Subcutaneous abdominal adipose tissue (tissue), 5 donors: ENCODE measurements around the gene EFNA5.

ENCODE experiments used
- H3K27ac ChIP-seq: one replicate; pipeline ENCODE4 v1.7.0; 2013; ENCODE audit warnings: low read depth, mild to moderate bottlenecking, inconsistent platforms, low read length, moderate library complexity
- H3K27me3 ChIP-seq, 5 donors: one replicate each; pipeline ENCODE4 v1.7.0; 2013; ENCODE audit warnings: low read length in 5 of 5, inconsistent platforms in 1 of 5; ENCODE audit not compliant: control insufficient read depth in 5 of 5, insufficient read depth in 4 of 5
- H3K36me3 ChIP-seq, 5 donors: one replicate each; pipeline ENCODE4 v1.7.0; 2013; ENCODE audit warnings: low read length in 5 of 5; ENCODE audit not compliant: control insufficient read depth in 5 of 5, insufficient read depth in 5 of 5
- H3K4me1 ChIP-seq, 5 donors: one replicate each; pipeline ENCODE4 v1.7.0; 2013; ENCODE audit warnings: low read length in 5 of 5, mild to moderate bottlenecking in 3 of 5, moderate library complexity in 1 of 5; ENCODE audit not compliant: control insufficient read depth in 5 of 5, insufficient read depth in 5 of 5
- H3K4me3 ChIP-seq, 5 donors: one replicate each; pipeline ENCODE4 v1.7.0; 2013; ENCODE audit warnings: low read length in 5 of 5, low read depth in 1 of 5
- H3K9ac ChIP-seq, 5 donors: one replicate each; pipeline ENCODE4 v1.7.0; 2013; ENCODE audit warnings: low read length in 5 of 5, mild to moderate bottlenecking in 4 of 5, moderate library complexity in 3 of 5
- H3K9me3 ChIP-seq, 5 donors: one replicate each; pipeline ENCODE4 v1.7.0; 2013; ENCODE audit warnings: low read length in 5 of 5; ENCODE audit not compliant: control insufficient read depth in 5 of 5
- donor health status: healthy.
- donor health status: healthy.
- donor health status: healthy.
- donor health status: healthy.
- donor health status: healthy.

The EFNA5 gene

DNA sequence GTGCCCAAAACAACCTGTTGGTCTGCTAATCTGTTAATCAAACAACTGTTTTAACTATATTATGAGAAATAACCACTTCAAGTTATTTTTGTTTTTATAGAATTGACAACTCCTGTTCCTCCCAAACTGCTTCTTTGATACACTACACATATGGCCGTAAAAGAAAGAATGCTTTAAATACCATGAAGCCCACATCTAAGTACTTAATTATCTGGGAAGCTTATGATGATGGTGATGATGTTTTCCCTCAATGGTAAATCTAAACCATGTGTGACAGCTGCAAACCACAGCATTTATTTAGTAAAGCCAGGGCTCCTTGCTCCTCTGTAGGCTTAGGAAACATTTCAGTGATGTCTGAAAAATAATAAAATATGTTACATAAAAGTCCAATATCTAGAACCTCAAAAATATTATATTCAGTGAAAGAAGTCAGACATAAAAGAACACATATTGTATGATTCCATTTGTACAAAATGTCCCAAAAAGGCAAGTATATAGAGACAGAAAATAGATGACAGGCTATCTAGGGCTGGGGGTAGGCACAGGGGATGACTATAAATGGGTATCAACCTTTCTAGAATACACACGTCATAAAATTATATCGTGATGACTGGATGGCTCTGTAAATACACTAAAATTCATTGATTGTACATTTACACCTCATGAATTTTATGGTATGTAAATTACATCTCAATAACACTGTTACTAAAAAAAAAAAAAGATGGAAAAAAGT lies 154.1 kb downstream of the EFNA5 start:
- H3K9ac ChIP-seq, result no peak overlapping the region
- no peaks in the 10 kb centered on the region for H3K27me3 ChIP-seq
- H3K27ac ChIP-seq, result no peak overlapping the region
- H3K4me3 ChIP-seq, result no peak overlapping the region
- no peaks in the 10 kb centered on the region for H3K36me3 ChIP-seq
- no peaks in the 10 kb centered on the region for H3K9me3 ChIP-seq
- H3K4me1 ChIP-seq, result no peaks in the 10 kb centered on the region

DNA sequence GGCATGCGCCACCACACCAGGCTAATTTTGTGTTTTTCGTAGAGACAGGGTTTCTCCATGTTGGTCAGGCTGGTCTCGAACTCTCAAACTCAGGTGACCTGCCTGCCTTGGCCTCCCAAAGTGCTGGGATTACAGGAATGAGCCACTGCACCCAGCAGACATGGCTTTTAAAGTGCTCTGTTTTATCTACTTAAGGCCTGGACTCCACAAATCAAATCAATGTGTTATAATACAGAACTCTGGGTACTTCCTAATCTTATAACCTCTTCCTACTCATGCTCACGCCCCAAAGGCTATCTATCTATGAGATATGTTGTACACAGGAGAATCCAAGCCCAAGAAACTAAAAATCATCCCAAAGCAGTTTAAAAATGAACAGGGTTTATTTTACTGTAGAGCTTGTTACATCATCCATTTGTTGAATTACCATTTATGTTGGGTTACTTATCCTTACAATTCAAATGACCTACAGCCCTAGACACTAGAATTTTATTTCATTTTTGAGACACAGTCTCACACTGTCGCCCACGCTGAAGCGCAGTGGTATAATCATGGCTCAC lies 155.1 kb downstream of the EFNA5 start:
- H3K9ac ChIP-seq, result no peak overlapping the region
- H3K4me1 ChIP-seq, result no peaks in the 10 kb centered on the region
- no peak overlapping the region for H3K4me3 ChIP-seq
- no peak overlapping the region for H3K27ac ChIP-seq
- H3K9me3 ChIP-seq, result no peaks in the 10 kb centered on the region
- no peaks in the 10 kb centered on the region for H3K27me3 ChIP-seq
- H3K36me3 ChIP-seq, result no peaks in the 10 kb centered on the region

DNA sequence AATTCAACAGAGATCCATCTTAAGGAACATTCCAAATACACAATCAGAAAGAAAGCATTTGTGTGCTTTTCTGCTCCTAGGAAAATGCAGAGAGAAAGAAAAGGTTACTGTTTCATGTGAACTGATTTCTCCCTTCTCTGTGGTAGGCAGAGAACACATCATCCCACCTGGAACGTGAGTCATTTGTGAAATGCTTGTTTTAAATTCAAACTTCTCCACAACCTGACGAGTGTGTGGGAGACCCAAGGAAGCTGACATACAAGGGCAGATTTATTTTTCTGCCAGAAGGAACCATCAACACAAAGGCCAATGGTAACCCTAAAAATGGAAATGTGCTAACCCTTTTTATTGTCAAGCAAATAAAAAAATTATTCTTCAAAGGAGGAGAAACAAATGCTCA lies 156.4 kb downstream of the EFNA5 start:
- H3K27ac ChIP-seq, result no peak overlapping the region
- no peaks in the 10 kb centered on the region for H3K9me3 ChIP-seq
- H3K27me3 ChIP-seq, result no peaks in the 10 kb centered on the region
- H3K4me3 ChIP-seq, result no peak overlapping the region
- no peaks in the 10 kb centered on the region for H3K4me1 ChIP-seq
- H3K9ac ChIP-seq, result no peak overlapping the region
- H3K36me3 ChIP-seq, result no peaks in the 10 kb centered on the region

DNA sequence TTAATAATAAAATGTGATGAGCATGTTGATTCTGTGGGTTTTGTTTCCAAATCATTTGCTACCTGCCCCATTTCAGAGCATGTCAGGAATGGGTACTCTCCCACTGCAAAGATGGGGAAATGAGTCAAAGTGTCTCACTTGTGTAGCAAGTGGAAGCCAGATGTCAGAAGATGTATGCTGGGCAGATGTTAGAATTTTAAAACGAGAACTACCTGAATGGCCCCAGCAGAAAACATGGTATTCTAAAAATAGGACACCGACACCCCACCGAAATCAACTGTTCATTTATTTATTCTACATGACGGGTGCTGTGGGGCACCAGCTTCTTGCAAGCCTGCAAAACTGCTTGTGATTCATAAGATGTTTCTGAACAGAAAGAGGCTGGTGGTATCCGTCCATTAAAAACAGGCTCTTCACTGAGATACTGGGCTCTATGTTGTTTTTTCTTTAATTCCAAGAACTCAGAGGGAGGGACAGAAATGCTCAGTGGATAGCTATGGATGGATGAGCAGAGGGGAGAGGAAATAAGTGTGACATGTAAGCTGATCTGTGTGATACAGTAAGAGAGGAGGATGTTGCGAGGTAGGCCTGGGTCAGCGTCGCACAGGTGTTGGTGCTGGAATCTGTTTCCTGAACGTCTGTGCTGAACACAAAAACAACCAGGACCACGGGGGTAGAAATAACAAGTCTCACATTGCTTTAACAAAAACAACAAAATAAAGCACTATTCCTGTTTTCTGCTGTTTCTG lies 157.2 kb downstream of the EFNA5 start:
- no peaks in the 10 kb centered on the region for H3K9me3 ChIP-seq
- no peak overlapping the region for H3K9ac ChIP-seq
- no peak overlapping the region for H3K4me3 ChIP-seq
- H3K27me3 ChIP-seq, result no peaks in the 10 kb centered on the region
- no peaks in the 10 kb centered on the region for H3K36me3 ChIP-seq
- H3K27ac ChIP-seq, result no peak overlapping the region
- H3K4me1 ChIP-seq, result no peaks in the 10 kb centered on the region

DNA sequence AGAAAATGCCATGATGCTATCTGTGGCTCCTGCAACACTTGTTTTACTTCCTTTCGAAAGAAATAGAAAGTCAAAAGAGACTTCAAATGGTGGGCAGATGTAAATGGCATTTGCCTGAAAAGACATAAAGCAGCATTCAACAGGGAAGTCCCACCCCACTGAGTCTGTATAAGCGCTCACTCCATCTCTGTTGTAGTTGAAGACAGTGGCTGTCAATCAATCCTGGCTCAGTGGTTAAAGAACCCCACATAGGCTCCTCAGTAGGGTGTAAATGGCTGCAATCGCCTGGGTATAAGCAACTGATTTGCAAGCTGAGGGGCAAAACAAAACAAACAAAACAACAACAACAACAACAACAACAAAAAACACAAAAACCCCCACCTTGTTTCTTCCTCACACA lies 158.7 kb downstream of the EFNA5 start:
- no peaks in the 10 kb centered on the region for H3K27me3 ChIP-seq
- H3K9ac ChIP-seq, result no peak overlapping the region
- H3K36me3 ChIP-seq, result no peaks in the 10 kb centered on the region
- H3K9me3 ChIP-seq, result no peaks in the 10 kb centered on the region
- H3K27ac ChIP-seq, result no peak overlapping the region
- H3K4me1 ChIP-seq, result no peaks in the 10 kb centered on the region
- H3K4me3 ChIP-seq, result no peak overlapping the region

DNA sequence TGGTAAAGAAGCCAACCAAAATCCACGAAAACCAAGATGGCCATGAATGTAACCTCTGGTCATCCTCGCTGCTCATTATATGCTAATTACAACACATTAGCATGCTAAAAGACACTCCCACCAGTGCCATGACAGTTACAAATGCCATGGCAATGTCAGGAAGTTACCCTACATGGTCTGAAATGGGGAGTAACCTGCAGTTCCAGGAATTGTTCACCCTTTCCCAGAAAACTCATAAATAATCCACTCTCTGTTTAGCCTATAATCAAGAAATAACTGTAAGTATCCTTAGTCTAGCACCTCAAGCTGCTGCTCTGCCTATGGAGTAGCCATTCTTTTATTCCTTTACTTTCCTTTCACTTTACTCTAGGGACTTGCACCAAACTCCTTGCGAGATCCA lies 160.6 kb downstream of the EFNA5 start:
- no peaks in the 10 kb centered on the region for H3K27me3 ChIP-seq
- H3K4me3 ChIP-seq, result no peak overlapping the region
- H3K9ac ChIP-seq, result no peak overlapping the region
- H3K4me1 ChIP-seq, result no peaks in the 10 kb centered on the region
- no peaks in the 10 kb centered on the region for H3K9me3 ChIP-seq
- H3K27ac ChIP-seq, result no peak overlapping the region
- no peaks in the 10 kb centered on the region for H3K36me3 ChIP-seq

DNA sequence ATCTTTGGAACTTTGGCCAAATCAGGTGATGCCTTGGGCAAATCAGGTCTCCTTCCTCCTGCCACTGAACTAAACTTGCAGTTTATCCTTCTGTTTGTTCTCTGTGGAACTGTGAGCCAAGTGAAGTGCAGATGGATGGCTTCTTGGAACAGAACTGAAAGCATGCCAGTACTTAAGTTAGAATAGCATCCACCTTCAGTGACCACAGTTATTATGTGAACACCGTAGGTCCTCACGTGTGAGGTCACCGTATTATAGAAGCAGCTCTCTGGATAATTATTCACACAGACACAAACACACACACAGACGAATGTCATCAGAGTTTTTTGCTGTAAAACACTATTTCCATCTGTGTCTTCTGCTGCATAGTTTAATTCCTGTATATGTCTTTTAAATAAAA lies 162.6 kb downstream of the EFNA5 start:
- Histone ChIP-seq H3K27me3 (no peaks in the 10 kb centered on the region), H3K9me3 (no peaks in the 10 kb centered on the region), H3K4me3 (no peak overlapping the region), H3K36me3 (no peaks in the 10 kb centered on the region), H3K4me1 (no peaks in the 10 kb centered on the region), H3K9ac (no peak overlapping the region), H3K27ac (no peak overlapping the region)

DNA sequence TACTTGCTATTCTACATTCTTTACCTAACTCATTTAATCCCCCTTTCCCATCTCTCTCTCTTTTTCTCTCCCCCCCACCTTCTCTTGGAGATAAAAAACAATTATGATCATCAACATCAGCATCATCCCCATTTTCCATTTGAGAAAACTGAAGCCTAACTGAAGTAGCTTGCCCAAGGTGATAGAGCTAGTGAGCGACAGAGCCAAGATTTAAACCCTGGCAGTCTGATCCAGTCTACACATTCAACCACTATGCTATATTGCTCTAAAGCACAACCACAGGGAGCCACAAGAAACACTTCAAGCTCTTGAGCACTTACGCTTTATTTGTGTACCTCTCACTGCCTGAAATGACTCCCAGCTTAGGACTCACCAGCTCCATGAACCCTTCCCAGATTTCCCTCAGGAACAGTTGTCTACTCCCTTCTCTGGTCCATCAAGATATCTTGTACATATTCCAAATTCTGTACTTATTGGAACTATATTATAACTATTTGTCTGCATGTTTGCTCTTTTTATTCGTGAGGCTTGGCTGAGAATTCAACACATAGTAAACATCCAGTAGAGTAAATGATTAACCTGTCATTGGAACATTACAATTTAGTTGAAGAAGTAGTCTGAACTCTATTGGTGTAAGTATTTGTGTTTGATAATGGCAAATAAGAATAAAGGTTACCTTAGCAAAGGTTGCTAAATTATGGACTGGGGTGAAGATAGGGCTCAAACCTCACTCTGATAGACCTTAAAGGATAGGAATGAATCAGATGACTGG lies 164.8 kb downstream of the EFNA5 start:
- H3K9ac ChIP-seq, result no peak overlapping the region
- H3K27ac ChIP-seq, result no peak overlapping the region
- no peaks in the 10 kb centered on the region for H3K36me3 ChIP-seq
- H3K4me1 ChIP-seq, result no peaks in the 10 kb centered on the region
- H3K27me3 ChIP-seq, result no peaks in the 10 kb centered on the region
- H3K4me3 ChIP-seq, result no peak overlapping the region
- no peaks in the 10 kb centered on the region for H3K9me3 ChIP-seq

DNA sequence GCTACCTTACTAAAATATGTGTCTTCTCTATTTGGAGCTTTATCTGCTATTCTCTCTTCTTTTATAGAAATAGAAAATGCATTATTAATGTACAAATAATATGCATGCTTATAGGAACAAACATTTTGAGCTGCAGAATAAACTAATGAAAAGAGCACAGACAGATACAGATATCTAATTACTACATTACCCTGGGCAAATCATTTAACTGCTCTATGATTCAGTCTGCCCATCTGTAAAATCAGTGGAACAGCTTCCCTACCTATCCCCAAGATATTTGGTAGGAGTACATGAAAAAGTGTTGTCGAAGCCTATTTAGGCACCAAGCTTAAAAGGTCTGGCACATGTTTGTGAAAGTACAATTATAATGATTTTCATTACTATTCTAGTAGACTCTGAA lies 166.3 kb downstream of the EFNA5 start:
- H3K9ac ChIP-seq, result no peak overlapping the region
- H3K36me3 ChIP-seq, result no peaks in the 10 kb centered on the region
- no peak overlapping the region for H3K4me3 ChIP-seq
- H3K9me3 ChIP-seq, result no peaks in the 10 kb centered on the region
- no peaks in the 10 kb centered on the region for H3K27me3 ChIP-seq
- H3K27ac ChIP-seq, result no peak overlapping the region
- no peaks in the 10 kb centered on the region for H3K4me1 ChIP-seq

DNA sequence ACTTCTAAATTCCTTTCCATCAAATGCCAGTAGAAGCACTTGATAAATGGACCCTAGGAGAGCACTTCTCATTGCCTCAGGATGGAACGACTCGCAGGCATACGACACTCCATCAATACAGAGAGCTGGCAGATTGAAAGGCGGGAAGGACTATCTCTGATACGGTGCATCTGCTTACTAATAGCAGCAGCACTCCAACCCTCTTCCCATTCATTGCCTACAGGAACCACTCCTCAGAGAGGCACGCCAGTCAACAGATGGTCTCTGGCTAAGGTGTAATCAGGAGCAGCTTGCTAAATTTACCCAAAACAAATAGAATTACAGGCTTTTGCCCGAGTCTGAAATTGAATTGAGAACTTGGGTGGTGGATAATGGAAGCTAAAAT lies 168.1 kb downstream of the EFNA5 start:
- Histone ChIP-seq H3K4me1 (no peaks in the 10 kb centered on the region), H3K27me3 (no peaks in the 10 kb centered on the region), H3K4me3 (no peak overlapping the region), H3K9me3 (no peaks in the 10 kb centered on the region), H3K27ac (no peak overlapping the region), H3K9ac (no peak overlapping the region), H3K36me3 (no peaks in the 10 kb centered on the region)
